ENCODE data around the gene ASPA. TPM values are rescaled to one million over a fixed set of nuclear protein-coding genes. Genes with fewer than 3 reads are reported as not detected.
"Not testable (repeated sequence)": the region's sequence is repeated elsewhere in the genome, so short reads cannot be mapped to it uniquely, and the experiment has no call there.

Gene ASPA
- total and polyA plus RNA-seq, 2 experiments from 2014 or later = 0.13 TPM; not detected in 1

DNA sequence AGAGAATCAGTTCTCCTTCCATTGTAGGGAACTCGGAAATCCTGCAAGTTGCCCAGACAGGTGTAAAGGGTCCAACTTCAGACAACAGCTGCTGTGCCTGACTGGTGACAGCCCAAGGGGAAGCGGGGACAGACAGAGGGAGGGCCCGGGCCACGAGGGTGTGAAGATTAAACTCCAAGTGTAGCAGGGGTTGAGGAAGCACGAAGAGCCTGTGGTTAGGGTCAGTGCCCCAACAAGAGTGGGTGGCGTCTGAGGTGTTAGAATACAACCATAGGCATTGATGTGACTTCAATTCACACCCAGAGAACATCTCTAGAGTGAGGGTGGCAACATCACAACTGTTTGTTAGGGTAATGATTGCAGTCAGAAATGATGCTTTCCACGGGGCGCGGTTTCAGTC, 39.1 kb downstream of the ASPA start (continued):
- TF ChIP-seq, protein P1, sequence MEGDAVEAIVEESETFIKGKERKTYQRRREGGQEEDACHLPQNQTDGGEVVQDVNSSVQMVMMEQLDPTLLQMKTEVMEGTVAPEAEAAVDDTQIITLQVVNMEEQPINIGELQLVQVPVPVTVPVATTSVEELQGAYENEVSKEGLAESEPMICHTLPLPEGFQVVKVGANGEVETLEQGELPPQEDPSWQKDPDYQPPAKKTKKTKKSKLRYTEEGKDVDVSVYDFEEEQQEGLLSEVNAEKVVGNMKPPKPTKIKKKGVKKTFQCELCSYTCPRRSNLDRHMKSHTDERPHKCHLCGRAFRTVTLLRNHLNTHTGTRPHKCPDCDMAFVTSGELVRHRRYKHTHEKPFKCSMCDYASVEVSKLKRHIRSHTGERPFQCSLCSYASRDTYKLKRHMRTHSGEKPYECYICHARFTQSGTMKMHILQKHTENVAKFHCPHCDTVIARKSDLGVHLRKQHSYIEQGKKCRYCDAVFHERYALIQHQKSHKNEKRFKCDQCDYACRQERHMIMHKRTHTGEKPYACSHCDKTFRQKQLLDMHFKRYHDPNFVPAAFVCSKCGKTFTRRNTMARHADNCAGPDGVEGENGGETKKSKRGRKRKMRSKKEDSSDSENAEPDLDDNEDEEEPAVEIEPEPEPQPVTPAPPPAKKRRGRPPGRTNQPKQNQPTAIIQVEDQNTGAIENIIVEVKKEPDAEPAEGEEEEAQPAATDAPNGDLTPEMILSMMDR (conservative IDR thresholded peaks at IDR 0.05; ENCODE audit: low read depth in 2 of 2) = no peak
- TF ChIP-seq STAT1 (IDR thresholded peaks at IDR 0.05; ENCODE audit: unreplicated experiment) (no peak), EZH2phosphoT487 (IDR thresholded peaks at IDR 0.05; ENCODE audit: unreplicated experiment) (no peak)

DNA sequence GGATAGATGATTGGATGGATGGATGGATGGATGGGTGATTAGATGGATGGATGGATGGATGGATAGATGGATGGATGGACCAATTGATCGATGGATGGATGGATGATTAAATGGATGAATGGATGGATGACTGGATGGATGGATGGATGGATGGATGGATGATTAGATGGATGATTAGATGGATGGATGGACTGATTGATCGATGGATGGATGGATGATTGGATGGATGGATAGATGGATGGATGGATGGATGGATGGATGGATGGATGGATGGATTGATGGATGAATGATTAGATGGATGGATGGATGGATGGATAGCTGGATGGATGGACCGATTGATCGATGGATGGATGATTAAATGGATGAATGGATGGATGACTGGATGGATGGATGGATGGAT, 43.7 kb downstream of the ASPA start:
- not testable (repeated sequence) for H3K4me3 Mint-ChIP-seq, H3K4me1 Mint-ChIP-seq

DNA sequence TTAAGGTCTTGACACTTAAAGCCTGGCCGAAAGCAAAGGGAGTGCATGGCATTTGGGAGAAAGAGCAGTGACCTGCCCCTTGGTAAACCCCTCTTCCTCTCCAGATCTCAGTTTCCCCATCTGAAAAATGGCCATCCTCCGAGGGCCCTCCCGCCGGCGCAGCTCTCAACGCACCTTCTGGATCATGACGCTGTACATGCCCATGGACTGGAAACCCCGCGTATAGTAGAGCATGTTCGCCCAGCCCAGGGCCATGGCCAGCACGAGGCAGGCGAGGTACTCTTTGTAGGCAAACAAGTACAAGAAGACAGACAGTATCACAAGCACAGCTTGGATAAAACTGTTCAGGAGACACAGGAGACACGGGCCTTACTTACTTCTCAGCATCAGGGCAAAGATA, 48.2 kb downstream of the ASPA start:
- Mint-ChIP-seq H3K27me3 (ENCODE audit: insufficient read depth, low read depth, poor library complexity) (peaks cover 3% of the 10 kb centered on the region), H3K4me3 (no peak overlapping the region), H3K4me1 (0 out of 3 replicates have a peak, but pooled peaks cover 3% of the 10 kb centered on the region), H3K27ac (no peak overlapping the region), H3K36me3 (ENCODE audit: low read depth) (no peaks in the 10 kb centered on the region; the same call in 2 of the 3 replicates), H3K9me3 (no peaks in the 10 kb centered on the region)
- Histone ChIP-seq H3K27me3 (ENCODE audit: insufficient read depth) (no peaks in the 10 kb centered on the region), H3K79me2 (replicated peaks; ENCODE audit: insufficient read depth) (no peaks in the 10 kb centered on the region), H3K4me1 (ENCODE audit: insufficient read depth) (no peaks in the 10 kb centered on the region), H2AFZ (no peak overlapping the region), H3F3A (replicated peaks; ENCODE audit: low read depth) (no peaks in the 10 kb centered on the region), H3K4me2 (no peak overlapping the region), H3K27ac (ENCODE audit: low read depth) (no peak overlapping the region), H3K36me3 (ENCODE audit: insufficient read depth) (no peaks in the 10 kb centered on the region), H3K9me2 (ENCODE audit: insufficient read depth) (peaks cover 2% of the 10 kb centered on the region; the same call in 1 of the 2 replicates), H4K20me1 (replicated peaks; ENCODE audit: insufficient read depth) (no peaks in the 10 kb centered on the region), H3K4me3 (no peak overlapping the region)
- DNase-seq (ENCODE audit: low spot score) = no peak
- ATAC-seq = no peak
- TF ChIP-seq STAT1 (IDR thresholded peaks at IDR 0.05; ENCODE audit: unreplicated experiment) (no peak), ZNF114 (CRISPR knock-in tag; IDR thresholded peaks at IDR 0.05) (no peak), EZH2phosphoT487 (IDR thresholded peaks at IDR 0.05; ENCODE audit: unreplicated experiment) (no peak), POLR2AphosphoS5 (IDR thresholded peaks at IDR 0.05; ENCODE audit: low read depth) (no peak), CREB1 (CRISPR knock-in tag; IDR thresholded peaks at IDR 0.05; ENCODE audit: low read depth) (no peak), NANOG (IDR thresholded peaks at IDR 0.05; ENCODE audit: borderline replicate concordance) (no peak), EZH2 (IDR thresholded peaks at IDR 0.05; ENCODE audit: low read depth, unreplicated experiment) (no peak), JUNB (IDR thresholded peaks at IDR 0.05; ENCODE audit: unreplicated experiment) (no peak), ZNF331 (CRISPR knock-in tag; IDR thresholded peaks at IDR 0.05; ENCODE audit: low read depth) (no peak)
- TF ChIP-seq, protein P1 (conservative IDR thresholded peaks at IDR 0.05; ENCODE audit: low read depth in 2 of 2) = no peak
- TF ChIP-seq, protein P2, sequence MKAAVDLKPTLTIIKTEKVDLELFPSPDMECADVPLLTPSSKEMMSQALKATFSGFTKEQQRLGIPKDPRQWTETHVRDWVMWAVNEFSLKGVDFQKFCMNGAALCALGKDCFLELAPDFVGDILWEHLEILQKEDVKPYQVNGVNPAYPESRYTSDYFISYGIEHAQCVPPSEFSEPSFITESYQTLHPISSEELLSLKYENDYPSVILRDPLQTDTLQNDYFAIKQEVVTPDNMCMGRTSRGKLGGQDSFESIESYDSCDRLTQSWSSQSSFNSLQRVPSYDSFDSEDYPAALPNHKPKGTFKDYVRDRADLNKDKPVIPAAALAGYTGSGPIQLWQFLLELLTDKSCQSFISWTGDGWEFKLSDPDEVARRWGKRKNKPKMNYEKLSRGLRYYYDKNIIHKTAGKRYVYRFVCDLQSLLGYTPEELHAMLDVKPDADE (IDR thresholded peaks at IDR 0.05) = no peak
- TF ChIP-seq, protein P3, sequence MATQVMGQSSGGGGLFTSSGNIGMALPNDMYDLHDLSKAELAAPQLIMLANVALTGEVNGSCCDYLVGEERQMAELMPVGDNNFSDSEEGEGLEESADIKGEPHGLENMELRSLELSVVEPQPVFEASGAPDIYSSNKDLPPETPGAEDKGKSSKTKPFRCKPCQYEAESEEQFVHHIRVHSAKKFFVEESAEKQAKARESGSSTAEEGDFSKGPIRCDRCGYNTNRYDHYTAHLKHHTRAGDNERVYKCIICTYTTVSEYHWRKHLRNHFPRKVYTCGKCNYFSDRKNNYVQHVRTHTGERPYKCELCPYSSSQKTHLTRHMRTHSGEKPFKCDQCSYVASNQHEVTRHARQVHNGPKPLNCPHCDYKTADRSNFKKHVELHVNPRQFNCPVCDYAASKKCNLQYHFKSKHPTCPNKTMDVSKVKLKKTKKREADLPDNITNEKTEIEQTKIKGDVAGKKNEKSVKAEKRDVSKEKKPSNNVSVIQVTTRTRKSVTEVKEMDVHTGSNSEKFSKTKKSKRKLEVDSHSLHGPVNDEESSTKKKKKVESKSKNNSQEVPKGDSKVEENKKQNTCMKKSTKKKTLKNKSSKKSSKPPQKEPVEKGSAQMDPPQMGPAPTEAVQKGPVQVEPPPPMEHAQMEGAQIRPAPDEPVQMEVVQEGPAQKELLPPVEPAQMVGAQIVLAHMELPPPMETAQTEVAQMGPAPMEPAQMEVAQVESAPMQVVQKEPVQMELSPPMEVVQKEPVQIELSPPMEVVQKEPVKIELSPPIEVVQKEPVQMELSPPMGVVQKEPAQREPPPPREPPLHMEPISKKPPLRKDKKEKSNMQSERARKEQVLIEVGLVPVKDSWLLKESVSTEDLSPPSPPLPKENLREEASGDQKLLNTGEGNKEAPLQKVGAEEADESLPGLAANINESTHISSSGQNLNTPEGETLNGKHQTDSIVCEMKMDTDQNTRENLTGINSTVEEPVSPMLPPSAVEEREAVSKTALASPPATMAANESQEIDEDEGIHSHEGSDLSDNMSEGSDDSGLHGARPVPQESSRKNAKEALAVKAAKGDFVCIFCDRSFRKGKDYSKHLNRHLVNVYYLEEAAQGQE (IDR thresholded peaks at IDR 0.05; ENCODE audit: unreplicated experiment) = no peak

More for the DNA sequence above, 43.7 kb downstream of the ASPA start:
- not testable (repeated sequence) for H3K4me1 ChIP-seq (ENCODE audit: insufficient read depth); H3K79me2 ChIP-seq (replicated peaks; ENCODE audit: insufficient read depth); H4K20me1 ChIP-seq (replicated peaks; ENCODE audit: insufficient read depth); H3K27me3 ChIP-seq (ENCODE audit: insufficient read depth); H3K4me3 ChIP-seq; ATAC-seq; H3K4me2 ChIP-seq; H3K27me3 Mint-ChIP-seq (ENCODE audit: insufficient read depth, low read depth, poor library complexity); H3K9me2 ChIP-seq (ENCODE audit: insufficient read depth); H3F3A ChIP-seq (replicated peaks; ENCODE audit: low read depth); H3K36me3 Mint-ChIP-seq (ENCODE audit: low read depth); DNase-seq (ENCODE audit: low spot score); H3K27ac ChIP-seq (ENCODE audit: low read depth); H3K27ac Mint-ChIP-seq; H2AFZ ChIP-seq; H3K9me3 Mint-ChIP-seq; H3K36me3 ChIP-seq (ENCODE audit: insufficient read depth)

All from GM23338 (cell line).